ENCODE measurements around the gene CDKN2B.
A peak's percentile ranks its signal among the peaks of the same experiment; 100 is the strongest.

CDKN2B gene

DNA sequence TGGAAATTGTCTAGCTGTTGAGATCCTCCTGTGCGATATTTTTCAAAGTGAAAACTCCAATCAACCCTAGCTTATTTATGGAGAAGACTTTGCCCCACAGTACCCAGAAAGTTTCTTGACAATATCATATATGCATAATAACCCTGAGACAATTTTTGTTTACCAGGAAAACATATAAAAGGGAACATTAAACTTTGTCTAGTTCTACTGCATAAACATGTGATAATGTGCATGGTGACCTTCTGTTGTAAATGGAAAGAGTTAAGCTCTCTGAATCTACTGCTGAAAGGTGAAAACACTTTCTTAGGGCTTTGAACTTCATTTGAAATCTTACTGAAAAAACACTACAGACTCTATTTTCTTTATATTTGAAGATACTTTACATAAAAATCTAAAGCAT lies 32.2 kb upstream of the CDKN2B start:
- TF ChIP-seq, protein P1, sequence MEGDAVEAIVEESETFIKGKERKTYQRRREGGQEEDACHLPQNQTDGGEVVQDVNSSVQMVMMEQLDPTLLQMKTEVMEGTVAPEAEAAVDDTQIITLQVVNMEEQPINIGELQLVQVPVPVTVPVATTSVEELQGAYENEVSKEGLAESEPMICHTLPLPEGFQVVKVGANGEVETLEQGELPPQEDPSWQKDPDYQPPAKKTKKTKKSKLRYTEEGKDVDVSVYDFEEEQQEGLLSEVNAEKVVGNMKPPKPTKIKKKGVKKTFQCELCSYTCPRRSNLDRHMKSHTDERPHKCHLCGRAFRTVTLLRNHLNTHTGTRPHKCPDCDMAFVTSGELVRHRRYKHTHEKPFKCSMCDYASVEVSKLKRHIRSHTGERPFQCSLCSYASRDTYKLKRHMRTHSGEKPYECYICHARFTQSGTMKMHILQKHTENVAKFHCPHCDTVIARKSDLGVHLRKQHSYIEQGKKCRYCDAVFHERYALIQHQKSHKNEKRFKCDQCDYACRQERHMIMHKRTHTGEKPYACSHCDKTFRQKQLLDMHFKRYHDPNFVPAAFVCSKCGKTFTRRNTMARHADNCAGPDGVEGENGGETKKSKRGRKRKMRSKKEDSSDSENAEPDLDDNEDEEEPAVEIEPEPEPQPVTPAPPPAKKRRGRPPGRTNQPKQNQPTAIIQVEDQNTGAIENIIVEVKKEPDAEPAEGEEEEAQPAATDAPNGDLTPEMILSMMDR (IDR thresholded peaks at IDR 0.05), result no peak

DNA sequence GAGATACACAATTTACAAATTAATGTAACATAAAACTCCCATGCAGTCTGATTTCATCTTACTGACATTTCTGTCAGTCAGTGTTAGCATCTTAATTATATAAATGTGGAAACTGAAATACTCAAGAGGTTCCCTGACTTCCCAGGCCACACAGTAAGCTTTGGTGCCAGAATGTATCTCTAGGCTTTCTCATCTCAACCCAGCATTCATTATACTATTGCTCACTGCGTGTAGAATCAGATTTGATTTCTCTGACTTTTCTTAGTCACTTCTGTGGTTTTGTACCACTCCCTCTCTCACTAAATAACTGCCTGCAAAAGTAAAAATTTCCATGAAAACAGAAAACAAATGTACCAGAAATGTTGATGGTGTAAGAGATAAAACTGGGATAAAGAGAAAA lies 31.7 kb upstream of the CDKN2B start:
- TF ChIP-seq, protein P1 (IDR thresholded peaks at IDR 0.05), result no peak

DNA sequence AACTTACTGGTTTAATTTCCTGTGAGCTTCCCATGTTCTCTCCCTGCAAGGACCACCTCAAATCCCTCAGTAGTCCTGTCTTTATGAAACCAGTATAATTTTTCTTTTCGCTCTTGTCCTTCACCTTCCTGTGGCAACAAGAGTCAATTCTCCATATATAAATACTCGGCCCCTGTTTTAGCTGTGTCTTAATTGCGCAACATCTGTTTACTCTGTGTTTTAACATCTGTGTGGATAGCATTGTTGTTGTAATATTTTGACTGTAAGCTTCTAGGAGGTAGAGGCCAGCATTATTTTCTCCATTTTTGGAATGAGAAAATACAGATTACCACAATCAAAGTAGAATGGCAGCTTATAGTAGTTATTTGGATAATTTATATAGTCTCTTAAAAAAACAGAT lies 30.2 kb upstream of the CDKN2B start:
- TF ChIP-seq, protein P1 (IDR thresholded peaks at IDR 0.05), result no peak

DNA sequence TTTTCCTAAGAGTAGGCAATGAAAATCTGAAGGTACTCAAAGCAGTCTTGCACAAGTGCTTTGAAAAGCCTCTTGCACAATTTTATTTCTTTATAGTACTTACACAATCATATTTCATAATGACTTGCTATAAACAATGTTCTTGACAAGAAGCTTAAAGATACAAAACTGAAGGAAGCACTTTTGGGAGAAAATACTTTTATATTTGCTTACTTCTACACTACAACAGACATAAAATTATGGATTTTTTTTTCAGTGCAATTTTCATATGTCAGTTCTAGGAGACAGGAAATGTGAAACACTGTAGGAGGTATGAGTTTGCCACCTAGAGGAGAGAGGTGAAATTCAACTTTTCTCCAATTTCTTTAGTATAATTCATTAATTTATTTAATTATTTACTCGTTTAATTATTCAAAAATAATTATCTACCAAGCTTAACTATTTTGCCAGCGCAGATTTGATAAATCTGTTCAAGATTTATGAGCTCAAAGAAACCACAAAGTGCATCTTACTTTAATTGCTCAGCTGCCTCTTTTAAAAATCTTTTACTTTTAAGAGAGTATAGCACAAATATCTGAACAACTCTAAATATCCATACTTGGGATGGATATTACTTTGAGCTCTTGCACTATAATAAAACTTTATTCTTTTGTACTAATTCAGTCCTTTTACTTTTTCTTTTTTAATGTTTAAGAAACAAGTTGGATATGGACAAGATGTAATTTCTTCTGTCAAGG lies 29.0 kb upstream of the CDKN2B start:
- TF ChIP-seq, protein P1 (IDR thresholded peaks at IDR 0.05), result peak; percentile 59

DNA sequence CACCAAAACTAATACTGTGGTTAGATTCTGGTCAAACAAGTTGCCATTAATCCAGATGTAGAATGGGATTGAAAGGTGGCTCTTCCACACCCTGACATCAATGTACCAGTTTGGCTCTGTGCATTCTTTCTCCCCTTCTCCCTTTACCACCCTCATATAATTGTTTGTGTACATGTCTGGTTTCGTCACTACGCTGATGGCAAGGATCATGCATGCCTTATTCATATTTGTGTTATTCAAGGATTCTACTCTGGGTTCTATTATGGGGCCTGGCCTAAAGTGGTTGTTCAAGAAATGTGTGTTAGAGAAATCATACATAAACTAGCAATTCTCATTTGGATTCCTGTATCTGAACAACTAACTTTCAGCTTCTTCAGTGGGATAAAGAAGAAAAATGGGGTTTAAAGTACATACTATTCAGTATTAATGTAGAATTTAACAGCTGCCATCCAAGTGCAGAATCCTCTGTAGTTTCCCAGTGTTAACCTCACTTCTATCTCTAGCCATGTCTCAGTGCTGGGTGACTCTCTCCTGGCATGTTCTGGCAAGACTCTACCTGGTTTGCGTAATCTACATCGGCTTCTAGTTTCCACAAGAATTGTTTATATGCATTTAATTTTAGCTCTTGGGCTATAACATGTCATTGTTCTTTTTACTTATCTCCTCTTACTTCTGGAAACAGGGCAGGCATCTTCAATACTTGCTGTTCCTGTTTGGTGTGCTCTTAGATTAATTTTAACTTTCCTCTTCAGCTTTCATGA lies 27.9 kb upstream of the CDKN2B start:
- TF ChIP-seq, protein P1 (IDR thresholded peaks at IDR 0.05), result no peak

DNA sequence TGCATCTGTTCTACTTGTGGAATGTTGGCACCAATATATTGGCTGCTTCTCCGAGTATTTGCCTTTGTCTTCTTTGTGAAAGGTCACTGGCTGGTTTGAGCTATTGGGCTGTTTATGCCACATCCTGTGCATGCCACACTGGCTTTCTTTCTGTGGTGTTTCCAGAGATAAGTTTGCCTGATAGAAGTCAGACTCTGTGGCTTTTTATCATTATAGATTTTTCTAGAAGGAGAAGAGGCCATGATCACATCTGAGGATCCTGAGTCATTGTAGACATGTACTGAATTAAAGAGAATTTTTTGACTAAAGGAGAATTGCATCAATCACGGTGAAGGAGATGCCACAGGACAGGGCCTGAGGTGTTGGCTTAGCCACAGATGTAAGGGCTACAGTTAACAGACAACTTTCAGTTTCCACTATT lies 26.5 kb upstream of the CDKN2B start:
- TF ChIP-seq, protein P1 (IDR thresholded peaks at IDR 0.05), result no peak

DNA sequence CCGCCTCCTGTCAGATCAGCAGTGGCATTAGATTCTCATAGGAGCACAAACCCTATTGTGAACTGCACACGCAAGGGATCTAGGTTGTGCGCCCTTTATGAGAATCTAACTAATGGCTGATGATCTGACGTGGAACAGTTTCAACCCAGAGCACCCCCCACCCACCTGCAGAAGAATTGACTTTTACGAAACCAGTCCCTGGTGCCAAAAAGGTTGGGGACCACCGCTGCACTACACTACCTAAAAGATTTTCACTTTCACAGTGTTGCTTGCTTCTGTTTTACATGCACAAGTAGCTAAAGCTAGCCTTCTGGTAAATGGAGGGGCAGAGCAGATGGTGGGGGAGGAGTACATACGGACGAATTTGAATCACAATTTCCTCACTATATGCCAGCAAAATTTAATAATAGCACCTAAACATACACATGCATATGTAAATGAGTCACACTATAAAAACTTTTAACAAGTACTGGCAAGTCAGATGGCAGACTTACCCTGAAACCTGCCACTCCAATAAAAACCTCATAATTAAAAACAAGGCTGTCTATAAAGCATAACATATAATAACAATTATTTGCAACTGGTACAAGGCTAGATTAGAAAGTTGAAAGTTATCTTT lies 24.0 kb upstream of the CDKN2B start:
- TF ChIP-seq, protein P1 (IDR thresholded peaks at IDR 0.05), result no peak

Measured in LNCAP (cell line).